ENCODE measurements around the gene NPM3. TPM values are rescaled to one million over a fixed set of nuclear protein-coding genes. Genes with fewer than 3 reads are reported as not detected.

Gene NPM3
- total and polyA plus RNA-seq, 2 of the 13 experiments (the other 11 are each of a cell fraction or from before 2014, with no cell fraction given), result 47.6 to 129 TPM

GRCh38 chr10:101782811-101783735 lies at the start of gene NPM3 (continued):
- TF ChIP-seq ERF (CRISPR knock-in tag; IDR thresholded peaks at IDR 0.05) (peak; percentile 25), ZNF776 (CRISPR knock-in tag; IDR thresholded peaks at IDR 0.05) (no peak), BHLHE40 (IDR thresholded peaks at IDR 0.05; ENCODE audit: low read length) (no peak; the same call in 1 of the 2 replicates), HOXA7 (CRISPR knock-in tag; IDR thresholded peaks at IDR 0.05) (no peak), SATB2 (CRISPR knock-in tag; IDR thresholded peaks at IDR 0.05) (no peak), ZNF343 (CRISPR knock-in tag; IDR thresholded peaks at IDR 0.05) (peak; percentile 81), POLR2AphosphoS5 (IDR thresholded peaks at IDR 0.05; ENCODE audit: low read depth, low read length) (peak; percentile 80), ZFX (CRISPR knock-in tag; IDR thresholded peaks at IDR 0.05; ENCODE audit: low read depth) (peak; percentile 41; the same call in 1 of the 2 replicates), ATF4 (CRISPR knock-in tag; IDR thresholded peaks at IDR 0.05) (peak in 1 of 2 experiments; percentile 57; a peak in 2 of 4 replicates), TCF7L2 (IDR thresholded peaks at IDR 0.05; ENCODE audit: low read depth, low read length) (no peak), MAFF (IDR thresholded peaks at IDR 0.05; ENCODE audit: low read depth, low read length) (no peak), HDAC1 (CRISPR knock-in tag; IDR thresholded peaks at IDR 0.05) (peak; percentile 64; the same call in 1 of the 2 replicates), ZBTB38 (CRISPR knock-in tag; IDR thresholded peaks at IDR 0.05) (no peak), ZNF775 (CRISPR knock-in tag; IDR thresholded peaks at IDR 0.05; ENCODE audit: borderline replicate concordance) (no peak), TARDBP (CRISPR knock-in tag; IDR thresholded peaks at IDR 0.05) (no peak), TAF15 (IDR thresholded peaks at IDR 0.05; ENCODE audit: low read depth, low read length, poor library complexity, severe bottlenecking) (no peak), SOX6 (IDR thresholded peaks at IDR 0.05) (no peak), SOX6 (CRISPR knock-in tag; IDR thresholded peaks at IDR 0.05) (0 out of 2 replicates have a peak, but pooled peaks have one; percentile 23), ZNF713 (CRISPR knock-in tag; IDR thresholded peaks at IDR 0.05) (no peak), ZFY (CRISPR knock-in tag; IDR thresholded peaks at IDR 0.05) (peak; percentile 47), SP4 (CRISPR knock-in tag; IDR thresholded peaks at IDR 0.05) (peak; percentile 84)
- TF ChIP-seq, protein P1, sequence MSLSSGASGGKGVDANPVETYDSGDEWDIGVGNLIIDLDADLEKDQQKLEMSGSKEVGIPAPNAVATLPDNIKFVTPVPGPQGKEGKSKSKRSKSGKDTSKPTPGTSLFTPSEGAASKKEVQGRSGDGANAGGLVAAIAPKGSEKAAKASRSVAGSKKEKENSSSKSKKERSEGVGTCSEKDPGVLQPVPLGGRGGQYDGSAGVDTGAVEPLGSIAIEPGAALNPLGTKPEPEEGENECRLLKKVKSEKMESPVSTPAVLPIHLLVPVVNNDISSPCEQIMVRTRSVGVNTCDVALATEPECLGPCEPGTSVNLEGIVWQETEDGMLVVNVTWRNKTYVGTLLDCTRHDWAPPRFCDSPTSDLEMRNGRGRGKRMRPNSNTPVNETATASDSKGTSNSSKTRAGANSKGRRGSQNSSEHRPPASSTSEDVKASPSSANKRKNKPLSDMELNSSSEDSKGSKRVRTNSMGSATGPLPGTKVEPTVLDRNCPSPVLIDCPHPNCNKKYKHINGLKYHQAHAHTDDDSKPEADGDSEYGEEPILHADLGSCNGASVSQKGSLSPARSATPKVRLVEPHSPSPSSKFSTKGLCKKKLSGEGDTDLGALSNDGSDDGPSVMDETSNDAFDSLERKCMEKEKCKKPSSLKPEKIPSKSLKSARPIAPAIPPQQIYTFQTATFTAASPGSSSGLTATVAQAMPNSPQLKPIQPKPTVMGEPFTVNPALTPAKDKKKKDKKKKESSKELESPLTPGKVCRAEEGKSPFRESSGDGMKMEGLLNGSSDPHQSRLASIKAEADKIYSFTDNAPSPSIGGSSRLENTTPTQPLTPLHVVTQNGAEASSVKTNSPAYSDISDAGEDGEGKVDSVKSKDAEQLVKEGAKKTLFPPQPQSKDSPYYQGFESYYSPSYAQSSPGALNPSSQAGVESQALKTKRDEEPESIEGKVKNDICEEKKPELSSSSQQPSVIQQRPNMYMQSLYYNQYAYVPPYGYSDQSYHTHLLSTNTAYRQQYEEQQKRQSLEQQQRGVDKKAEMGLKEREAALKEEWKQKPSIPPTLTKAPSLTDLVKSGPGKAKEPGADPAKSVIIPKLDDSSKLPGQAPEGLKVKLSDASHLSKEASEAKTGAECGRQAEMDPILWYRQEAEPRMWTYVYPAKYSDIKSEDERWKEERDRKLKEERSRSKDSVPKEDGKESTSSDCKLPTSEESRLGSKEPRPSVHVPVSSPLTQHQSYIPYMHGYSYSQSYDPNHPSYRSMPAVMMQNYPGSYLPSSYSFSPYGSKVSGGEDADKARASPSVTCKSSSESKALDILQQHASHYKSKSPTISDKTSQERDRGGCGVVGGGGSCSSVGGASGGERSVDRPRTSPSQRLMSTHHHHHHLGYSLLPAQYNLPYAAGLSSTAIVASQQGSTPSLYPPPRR (CRISPR knock-in tag; IDR thresholded peaks at IDR 0.05; ENCODE audit: borderline replicate concordance), result 0 out of 2 replicates have a peak, but pooled peaks have one; percentile 36
- TF ChIP-seq, protein P2, sequence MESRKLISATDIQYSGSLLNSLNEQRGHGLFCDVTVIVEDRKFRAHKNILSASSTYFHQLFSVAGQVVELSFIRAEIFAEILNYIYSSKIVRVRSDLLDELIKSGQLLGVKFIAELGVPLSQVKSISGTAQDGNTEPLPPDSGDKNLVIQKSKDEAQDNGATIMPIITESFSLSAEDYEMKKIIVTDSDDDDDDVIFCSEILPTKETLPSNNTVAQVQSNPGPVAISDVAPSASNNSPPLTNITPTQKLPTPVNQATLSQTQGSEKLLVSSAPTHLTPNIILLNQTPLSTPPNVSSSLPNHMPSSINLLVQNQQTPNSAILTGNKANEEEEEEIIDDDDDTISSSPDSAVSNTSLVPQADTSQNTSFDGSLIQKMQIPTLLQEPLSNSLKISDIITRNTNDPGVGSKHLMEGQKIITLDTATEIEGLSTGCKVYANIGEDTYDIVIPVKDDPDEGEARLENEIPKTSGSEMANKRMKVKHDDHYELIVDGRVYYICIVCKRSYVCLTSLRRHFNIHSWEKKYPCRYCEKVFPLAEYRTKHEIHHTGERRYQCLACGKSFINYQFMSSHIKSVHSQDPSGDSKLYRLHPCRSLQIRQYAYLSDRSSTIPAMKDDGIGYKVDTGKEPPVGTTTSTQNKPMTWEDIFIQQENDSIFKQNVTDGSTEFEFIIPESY (CRISPR knock-in tag; IDR thresholded peaks at IDR 0.05), result no peak

Data from HepG2 (cell line).